ENCODE results near the gene MTO1. TPM values are rescaled to one million over a fixed set of nuclear protein-coding genes. Genes with fewer than 3 reads are reported as not detected.

The MTO1 gene
- total RNA-seq, 1 donor from 2014 or later = 26.5 TPM

DNA sequence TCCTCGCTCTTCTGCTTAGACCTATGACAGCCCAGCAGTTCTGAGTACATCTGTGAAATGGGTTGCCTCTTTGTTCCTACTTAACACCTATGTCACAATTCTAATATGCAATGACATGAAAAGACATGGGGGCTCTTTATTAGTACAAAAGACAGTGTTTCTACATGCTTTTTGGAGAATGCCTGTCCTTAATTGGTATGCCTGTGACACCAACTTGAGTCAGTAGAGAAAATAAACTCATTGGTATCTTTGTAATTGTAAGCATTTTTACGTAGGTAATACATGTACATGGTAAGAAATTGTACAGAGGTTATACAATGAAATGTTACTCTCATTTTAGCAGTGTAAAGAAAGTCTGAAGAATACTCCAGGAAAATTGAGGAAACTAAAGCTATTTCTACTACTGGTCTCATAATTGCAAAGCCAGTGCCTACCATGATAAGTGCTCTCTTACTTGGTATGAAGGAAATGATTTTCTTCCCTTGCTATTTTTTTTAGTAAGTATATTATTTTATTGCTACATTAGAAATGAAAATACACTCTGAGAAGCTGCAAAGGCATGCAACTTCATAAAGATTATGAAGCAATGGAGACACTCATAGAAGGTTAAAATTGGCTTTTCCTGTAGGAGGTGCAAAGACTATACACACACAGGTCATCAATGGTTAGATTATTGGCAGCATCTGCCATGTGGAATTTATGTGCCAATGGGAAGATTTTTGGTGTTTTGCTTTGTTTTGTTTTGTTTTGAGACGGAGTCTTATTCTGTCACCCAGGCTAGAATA, 64.2 kb downstream of the MTO1 start:
- no peak for DNase-seq (ENCODE audit: low read depth, low spot score)
- H3K27ac Mint-ChIP-seq (ENCODE audit: unreplicated experiment) = no peak overlapping the region
- H3K9me3 Mint-ChIP-seq = no peaks in the 10 kb centered on the region
- no peak overlapping the region for H3K4me3 Mint-ChIP-seq
- H3K4me1 Mint-ChIP-seq = peaks cover 11% of the 10 kb centered on the region
- peaks cover 4% of the 10 kb centered on the region for H3K36me3 Mint-ChIP-seq (ENCODE audit: low read depth)
- TF ChIP-seq, protein P1, sequence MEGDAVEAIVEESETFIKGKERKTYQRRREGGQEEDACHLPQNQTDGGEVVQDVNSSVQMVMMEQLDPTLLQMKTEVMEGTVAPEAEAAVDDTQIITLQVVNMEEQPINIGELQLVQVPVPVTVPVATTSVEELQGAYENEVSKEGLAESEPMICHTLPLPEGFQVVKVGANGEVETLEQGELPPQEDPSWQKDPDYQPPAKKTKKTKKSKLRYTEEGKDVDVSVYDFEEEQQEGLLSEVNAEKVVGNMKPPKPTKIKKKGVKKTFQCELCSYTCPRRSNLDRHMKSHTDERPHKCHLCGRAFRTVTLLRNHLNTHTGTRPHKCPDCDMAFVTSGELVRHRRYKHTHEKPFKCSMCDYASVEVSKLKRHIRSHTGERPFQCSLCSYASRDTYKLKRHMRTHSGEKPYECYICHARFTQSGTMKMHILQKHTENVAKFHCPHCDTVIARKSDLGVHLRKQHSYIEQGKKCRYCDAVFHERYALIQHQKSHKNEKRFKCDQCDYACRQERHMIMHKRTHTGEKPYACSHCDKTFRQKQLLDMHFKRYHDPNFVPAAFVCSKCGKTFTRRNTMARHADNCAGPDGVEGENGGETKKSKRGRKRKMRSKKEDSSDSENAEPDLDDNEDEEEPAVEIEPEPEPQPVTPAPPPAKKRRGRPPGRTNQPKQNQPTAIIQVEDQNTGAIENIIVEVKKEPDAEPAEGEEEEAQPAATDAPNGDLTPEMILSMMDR (conservative IDR thresholded peaks at IDR 0.05) = no peak
- H3K27me3 Mint-ChIP-seq (ENCODE audit: low read depth) = peaks cover 5% of the 10 kb centered on the region

DNA sequence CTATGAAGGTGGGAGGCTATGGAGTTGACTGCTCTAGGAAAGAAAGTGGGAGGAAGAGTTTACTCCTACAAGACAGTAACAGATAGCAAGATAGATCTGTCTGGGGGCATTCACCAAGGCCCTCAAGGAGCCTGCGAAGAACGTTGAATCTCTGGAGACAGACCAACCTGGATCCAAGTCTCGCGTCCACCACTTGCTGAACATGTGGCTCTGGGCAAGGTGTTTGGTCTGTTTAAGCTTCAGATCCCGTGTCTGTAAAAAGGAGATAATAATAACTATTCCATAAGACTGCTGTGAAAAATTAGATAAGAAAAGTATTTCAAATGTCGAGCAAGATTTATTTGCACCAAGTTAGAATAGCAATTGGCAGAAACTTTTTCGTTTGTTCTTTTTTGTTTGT, 67.4 kb downstream of the MTO1 start:
- Mint-ChIP-seq H3K4me1 (no peaks in the 10 kb centered on the region), H3K4me3 (no peak overlapping the region), H3K9me3 (no peaks in the 10 kb centered on the region), H3K27me3 (ENCODE audit: low read depth) (no peaks in the 10 kb centered on the region), H3K36me3 (ENCODE audit: low read depth) (no peaks in the 10 kb centered on the region), H3K27ac (ENCODE audit: unreplicated experiment) (no peak overlapping the region)
- TF ChIP-seq, protein P1 (conservative IDR thresholded peaks at IDR 0.05) = no peak
- DNase-seq (ENCODE audit: low read depth, low spot score) = no peak

DNA sequence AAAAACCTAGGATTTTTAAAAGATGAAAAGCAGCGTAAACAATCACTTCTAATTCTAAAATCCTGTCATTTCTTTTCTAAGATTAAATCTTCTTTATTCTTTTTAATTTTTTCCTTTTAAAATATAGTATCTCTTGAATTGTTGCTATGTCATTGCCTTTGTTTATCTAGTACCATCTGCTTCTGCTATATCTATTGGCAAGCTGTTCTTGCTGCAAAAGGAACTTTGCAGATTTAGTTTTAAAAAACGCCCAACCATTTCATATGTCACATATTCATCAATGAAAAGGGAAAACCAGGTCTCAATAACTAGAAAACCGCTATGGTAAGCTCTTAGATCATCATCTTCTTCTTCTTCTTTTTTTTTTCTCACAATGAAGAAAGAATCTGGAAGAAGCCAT, 70.8 kb downstream of the MTO1 start:
- Mint-ChIP-seq H3K4me3 (no peak overlapping the region), H3K9me3 (no peaks in the 10 kb centered on the region), H3K4me1 (no peaks in the 10 kb centered on the region), H3K27ac (ENCODE audit: unreplicated experiment) (no peak overlapping the region), H3K36me3 (ENCODE audit: low read depth) (no peaks in the 10 kb centered on the region), H3K27me3 (ENCODE audit: low read depth) (no peaks in the 10 kb centered on the region)
- DNase-seq (ENCODE audit: low read depth, low spot score) = no peak
- TF ChIP-seq, protein P1 (conservative IDR thresholded peaks at IDR 0.05) = no peak

DNA sequence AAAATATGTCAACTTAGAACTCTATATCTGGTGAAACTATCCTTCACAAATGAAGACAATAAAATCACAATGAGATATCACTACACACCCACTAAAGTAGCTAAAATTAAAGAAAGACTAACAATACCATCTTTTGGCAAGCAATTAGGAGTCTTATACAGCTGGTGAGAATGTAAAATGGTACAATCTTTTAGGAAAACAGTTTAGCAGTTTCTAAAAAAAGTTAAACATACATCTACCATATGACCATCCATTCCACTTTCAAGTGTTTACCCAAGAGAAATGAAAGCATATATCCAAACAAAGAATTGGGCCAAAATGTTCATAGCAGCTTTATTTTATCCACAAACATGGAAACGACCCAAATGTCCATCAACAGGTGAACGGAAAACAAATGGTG, 73.1 kb downstream of the MTO1 start:
- H3K4me3 Mint-ChIP-seq = no peak overlapping the region
- no peaks in the 10 kb centered on the region for H3K4me1 Mint-ChIP-seq
- TF ChIP-seq, protein P1 (conservative IDR thresholded peaks at IDR 0.05) = no peak
- no peak overlapping the region for H3K27ac Mint-ChIP-seq (ENCODE audit: unreplicated experiment)
- no peak for DNase-seq (ENCODE audit: low read depth, low spot score)
- H3K9me3 Mint-ChIP-seq = no peaks in the 10 kb centered on the region
- no peaks in the 10 kb centered on the region for H3K27me3 Mint-ChIP-seq (ENCODE audit: low read depth)
- H3K36me3 Mint-ChIP-seq (ENCODE audit: low read depth) = no peaks in the 10 kb centered on the region

DNA sequence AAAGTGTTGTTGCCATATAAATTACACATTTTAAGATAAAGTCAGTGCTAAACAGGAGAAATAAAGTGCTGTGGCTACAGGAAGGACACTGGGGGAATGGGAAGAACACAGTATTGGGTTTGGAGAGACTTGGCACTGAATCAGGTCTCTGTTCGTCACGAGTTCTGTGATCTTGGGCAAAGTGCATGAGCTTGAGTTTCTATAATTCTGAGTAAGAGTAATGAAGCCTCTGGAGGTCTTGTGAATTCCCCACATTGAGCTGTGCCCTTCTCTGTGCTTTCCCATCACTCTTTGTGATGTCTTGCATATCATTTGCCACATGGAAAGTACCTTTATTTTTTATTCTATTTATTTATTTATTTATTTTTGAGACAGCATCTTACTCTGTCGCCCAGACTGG, 76.1 kb downstream of the MTO1 start:
- H3K9me3 Mint-ChIP-seq = no peaks in the 10 kb centered on the region
- no peak overlapping the region for H3K27ac Mint-ChIP-seq (ENCODE audit: unreplicated experiment)
- no peak for DNase-seq (ENCODE audit: low read depth, low spot score)
- TF ChIP-seq, protein P1 (conservative IDR thresholded peaks at IDR 0.05) = no peak
- no peaks in the 10 kb centered on the region for H3K27me3 Mint-ChIP-seq (ENCODE audit: low read depth)
- no peaks in the 10 kb centered on the region for H3K4me1 Mint-ChIP-seq
- H3K4me3 Mint-ChIP-seq = no peak overlapping the region
- no peaks in the 10 kb centered on the region for H3K36me3 Mint-ChIP-seq (ENCODE audit: low read depth)

All from neural crest cell (in vitro differentiated cells).